GM21381 (cell line): ENCODE results near the gene GNAZ.
"Not testable (repeated sequence)": the region's sequence is repeated elsewhere in the genome, so short reads cannot be mapped to it uniquely, and the experiment has no call there.

Experiments
- ATAC-seq: cut with Tn5 transposase; IDR thresholded peaks from one replicate; pipeline ENCODE4 v1.9.1; 2021; ENCODE audit warnings: mild to moderate bottlenecking, moderate library complexity; ENCODE audit not compliant: unreplicated experiment

GNAZ gene

GRCh38 chr22:23130697-23131096 is 60.4 kb downstream of the GNAZ start:
- no peak for ATAC-seq

GRCh38 chr22:23131931-23132330 is 61.6 kb downstream of the GNAZ start:
- no peak for ATAC-seq

GRCh38 chr22:23132376-23133091 is 62.2 kb downstream of the GNAZ start:
- ATAC-seq, result no peak

GRCh38 chr22:23133922-23134321 is 63.6 kb downstream of the GNAZ start:
- ATAC-seq, result no peak

GRCh38 chr22:23136991-23137390 is 66.7 kb downstream of the GNAZ start:
- not testable (repeated sequence) for ATAC-seq

GRCh38 chr22:23137468-23137867 is 67.1 kb downstream of the GNAZ start:
- ATAC-seq, result no peak

- ATAC-seq, result peak; percentile 40
Observed at GRCh38 chr22:23137905-23138561, 67.7 kb downstream of the GNAZ start.

- ATAC-seq, result no peak
Observed at GRCh38 chr22:23138584-23139435, 68.5 kb downstream of the GNAZ start.

- ATAC-seq, result no peak
Observed at GRCh38 chr22:23140385-23140784, 70.1 kb downstream of the GNAZ start.

GRCh38 chr22:23142546-23143105 is 72.3 kb downstream of the GNAZ start:
- ATAC-seq, result no peak

- no peak for ATAC-seq
Observed at GRCh38 chr22:23143119-23143518, 72.8 kb downstream of the GNAZ start.

- no peak for ATAC-seq
Observed at GRCh38 chr22:23144432-23144831, 74.1 kb downstream of the GNAZ start.

- peak; percentile 41 for ATAC-seq
Observed at GRCh38 chr22:23144932-23145877, 74.9 kb downstream of the GNAZ start, which contains the start of gene RAB36. Gene RAB36 (plus strand): TSS chr22:23145477. CDS start chr22:23146617, 1,140 bp downstream.

GRCh38 chr22:23145878-23146470 is 75.7 kb downstream of the GNAZ start:
- no peak for ATAC-seq

- no peak for ATAC-seq
Observed at GRCh38 chr22:23146478-23147205, 76.3 kb downstream of the GNAZ start.

- ATAC-seq, result no peak
Observed at GRCh38 chr22:23147617-23148387, 77.5 kb downstream of the GNAZ start.

- ATAC-seq, result no peak
Observed at GRCh38 chr22:23149743-23150238, 79.5 kb downstream of the GNAZ start.

GRCh38 chr22:23150762-23151161 is 80.4 kb downstream of the GNAZ start:
- ATAC-seq, result no peak
